GM18870 (cell line): ENCODE results near the gene GIMAP5.
"Not testable (repeated sequence)": the region's sequence is repeated elsewhere in the genome, so short reads cannot be mapped to it uniquely, and the experiment has no call there.

Source experiments
- ATAC-seq: cut with Tn5 transposase; IDR thresholded peaks from one replicate; pipeline ENCODE4 v1.9.1; 2021; ENCODE audit warnings: moderate library complexity; ENCODE audit not compliant: unreplicated experiment

Gene GIMAP5

DNA sequence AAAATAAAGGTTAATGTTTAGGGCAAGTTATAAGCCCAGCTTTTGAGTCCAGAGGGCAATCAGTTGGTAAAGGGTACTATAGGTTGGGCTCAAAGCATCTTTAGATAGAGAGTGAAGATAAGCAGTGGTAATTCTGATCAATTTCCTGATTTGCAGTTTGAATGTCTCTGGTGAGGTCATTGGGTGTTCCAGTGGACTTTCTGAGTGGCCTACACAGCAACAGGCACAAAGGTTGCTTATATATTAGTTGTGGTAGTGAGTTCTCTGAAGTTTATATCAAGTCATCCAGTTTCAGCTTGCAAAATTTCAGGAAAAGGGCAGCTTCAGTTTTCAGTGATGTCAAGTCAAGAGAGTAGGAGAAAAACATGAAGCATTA lies 29.1 kb downstream of the GIMAP5 start:
- ATAC-seq, result no peak

DNA sequence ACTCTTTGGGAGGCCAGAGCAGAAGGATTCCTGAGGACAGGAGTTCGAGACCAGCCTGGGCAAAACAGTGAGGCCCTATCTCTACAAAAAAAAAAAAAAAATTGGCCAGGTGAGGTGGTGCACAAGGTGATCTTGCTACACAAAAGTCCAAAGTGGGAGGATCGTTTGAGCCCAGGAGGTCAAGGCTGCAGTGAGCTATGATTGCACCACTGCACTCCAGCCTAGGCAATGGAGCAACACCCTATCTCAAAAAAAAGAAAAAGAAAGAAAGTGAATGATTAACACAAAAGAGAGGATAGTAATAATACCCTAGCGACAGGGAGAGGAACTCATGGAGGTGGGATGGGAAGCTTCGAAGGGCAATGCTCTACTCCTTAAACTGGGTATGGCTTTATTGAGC lies 32.5 kb downstream of the GIMAP5 start:
- no peak for ATAC-seq

DNA sequence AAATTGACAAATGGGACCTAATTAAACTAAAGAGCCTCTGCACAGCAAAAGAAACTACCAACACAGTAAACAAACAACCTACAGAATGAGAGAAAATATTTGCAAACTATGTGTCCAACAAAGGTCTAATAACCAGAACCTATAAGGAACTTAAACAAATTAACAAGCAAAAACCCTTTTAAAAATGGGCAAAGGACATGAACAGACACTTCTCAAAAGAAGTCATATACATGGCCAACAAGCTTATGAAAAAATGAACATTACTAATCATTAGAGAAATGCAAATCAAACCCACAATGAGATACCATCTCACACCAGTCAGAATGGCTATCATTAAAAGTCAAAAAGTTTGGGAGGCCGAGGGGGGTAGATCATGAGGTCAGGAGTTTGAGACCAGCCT lies 36.9 kb downstream of the GIMAP5 start:
- not testable (repeated sequence) for ATAC-seq

DNA sequence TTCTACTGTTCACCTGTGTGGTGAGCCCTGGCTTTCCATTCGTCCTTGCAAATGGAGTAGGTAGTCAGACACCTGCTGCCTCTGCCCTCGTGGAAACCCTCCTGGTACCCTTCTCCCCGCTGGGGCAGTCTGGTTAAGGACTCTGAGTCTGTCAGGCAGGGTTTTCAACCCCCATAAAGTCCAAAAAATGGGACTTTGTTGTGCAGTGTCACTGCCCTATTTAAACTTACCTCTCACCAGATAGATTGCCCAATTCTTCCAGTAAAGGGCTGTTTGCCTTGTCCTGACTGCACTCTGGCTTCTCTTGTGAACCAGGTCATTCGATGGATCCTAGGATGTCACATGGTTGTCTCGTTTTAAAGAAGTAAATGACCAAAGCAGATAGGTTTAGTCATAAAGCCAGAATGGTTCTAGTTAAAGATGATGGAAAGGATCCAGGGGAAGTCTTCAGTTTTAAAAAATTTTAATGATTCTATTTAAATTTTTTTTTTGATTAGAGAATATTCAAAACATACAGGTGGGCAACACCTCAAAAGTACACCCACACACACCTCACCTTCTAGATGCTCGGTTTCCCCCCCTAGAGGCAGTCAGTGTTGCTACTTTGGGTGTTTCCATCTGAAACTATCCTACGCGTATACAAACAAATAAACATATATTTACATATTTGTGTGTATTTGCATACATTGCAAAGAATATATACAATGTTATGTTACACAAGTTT lies 41.0 kb downstream of the GIMAP5 start:
- no peak for ATAC-seq

DNA sequence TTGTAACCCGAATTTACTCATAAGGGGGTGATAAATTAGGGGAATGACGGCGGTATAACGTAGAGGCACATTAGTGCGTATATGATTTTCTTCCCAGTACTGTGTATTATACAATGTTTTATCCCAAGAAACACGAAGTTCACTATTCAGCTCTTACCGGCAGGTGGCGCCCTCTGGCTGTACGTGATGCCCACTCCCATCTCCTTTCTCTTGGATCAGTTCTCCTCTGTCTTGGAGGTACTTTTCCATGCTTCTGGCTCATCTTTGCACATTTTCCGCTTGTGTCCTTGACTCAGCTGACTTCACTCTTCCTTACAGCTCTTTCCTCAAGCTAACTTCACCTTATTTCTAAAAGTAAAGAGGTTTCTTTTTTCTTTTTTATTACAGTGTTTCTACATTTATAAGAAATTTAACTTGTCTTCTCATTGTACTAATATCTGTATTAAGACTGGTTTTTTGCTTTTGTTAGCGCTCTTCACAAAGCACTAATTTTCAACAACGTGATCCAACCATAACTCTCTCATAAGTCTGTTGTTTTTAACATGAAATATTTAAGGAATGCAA lies 41.6 kb downstream of the GIMAP5 start:
- ATAC-seq, result no peak

DNA sequence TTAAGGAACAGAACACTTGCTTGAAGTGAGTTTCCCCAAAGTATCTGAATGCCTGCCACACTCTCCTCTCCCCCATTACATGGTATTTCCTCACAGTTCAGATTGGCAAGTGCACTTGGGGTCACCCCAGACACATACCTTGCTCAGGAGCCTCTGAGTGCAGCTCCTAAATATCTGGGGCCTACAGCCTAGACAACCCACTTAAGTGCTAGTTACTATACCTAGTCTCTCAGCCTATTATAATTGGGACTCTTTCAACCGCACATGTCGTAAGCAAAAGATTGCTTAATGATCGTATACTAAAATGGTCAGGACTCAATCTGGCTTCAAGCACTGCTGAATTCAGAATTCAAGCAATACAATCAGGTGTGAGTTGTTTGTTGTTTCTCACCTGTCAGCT lies 43.1 kb downstream of the GIMAP5 start:
- ATAC-seq, result no peak

DNA sequence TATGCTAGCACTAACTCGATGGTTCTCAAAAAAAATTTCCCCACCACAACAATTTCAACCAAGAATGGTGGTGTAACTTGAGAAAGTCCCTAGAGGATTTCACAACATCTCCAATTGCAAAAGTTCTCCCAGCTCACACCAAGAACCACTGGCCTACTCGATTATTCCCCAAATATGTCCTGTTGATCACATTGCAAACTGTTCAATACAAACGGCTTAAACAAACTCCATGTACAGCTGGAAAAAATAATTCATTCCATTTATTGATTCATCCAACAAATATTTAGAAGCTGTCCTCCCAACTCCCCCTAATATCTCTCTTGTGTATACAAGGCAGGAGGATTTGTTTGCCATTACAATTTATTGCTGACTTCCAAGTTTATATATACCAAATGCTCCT lies 43.9 kb downstream of the GIMAP5 start:
- no peak for ATAC-seq

DNA sequence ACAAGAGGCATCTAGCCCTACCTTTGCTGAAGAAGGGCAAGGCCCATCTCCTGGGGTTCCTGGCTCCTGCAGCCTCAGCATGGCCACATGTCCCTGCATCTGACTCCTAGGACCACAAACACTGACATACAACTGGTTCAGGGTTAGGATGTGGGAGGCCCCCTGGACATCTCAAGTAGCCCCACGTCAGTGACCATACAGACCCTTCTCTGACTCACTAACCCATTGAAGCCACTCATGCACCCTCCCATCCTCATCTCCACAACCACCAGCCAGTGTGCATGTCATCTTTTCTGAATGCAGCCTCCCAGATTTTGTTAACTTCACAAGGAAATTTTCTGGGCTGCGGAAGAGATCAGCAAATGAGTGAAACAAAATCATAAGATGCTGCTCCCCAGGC lies 44.7 kb downstream of the GIMAP5 start:
- no peak for ATAC-seq

DNA sequence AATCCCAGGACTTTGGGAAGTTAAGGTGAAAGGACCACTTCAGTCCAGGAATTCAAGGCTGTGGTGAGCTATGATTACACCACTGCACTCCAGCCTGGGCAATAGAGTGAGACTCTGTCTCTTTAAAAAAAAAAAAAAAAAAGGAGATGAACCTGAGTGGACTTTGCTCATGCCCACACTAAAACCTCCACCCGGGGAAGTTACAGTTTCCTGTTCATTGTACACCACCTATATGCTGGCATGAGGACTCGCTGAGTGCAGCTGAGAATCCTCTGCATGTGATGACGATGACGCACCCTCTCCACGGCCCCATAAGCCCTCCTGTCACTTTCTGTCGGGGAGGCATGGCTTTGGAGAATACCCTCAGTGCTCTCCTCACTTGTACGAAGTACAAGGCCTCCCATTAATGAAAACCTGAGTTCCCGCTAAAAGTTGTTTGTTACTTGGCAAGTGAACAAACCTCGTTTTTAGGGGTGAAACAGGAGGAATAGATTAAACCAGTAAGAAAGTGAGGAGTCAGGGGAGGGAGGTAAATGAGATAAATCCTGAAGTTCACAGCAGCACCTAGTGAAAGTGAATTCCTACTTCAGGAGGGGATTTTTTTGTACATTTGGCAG lies 47.0 kb downstream of the GIMAP5 start:
- no peak for ATAC-seq

DNA sequence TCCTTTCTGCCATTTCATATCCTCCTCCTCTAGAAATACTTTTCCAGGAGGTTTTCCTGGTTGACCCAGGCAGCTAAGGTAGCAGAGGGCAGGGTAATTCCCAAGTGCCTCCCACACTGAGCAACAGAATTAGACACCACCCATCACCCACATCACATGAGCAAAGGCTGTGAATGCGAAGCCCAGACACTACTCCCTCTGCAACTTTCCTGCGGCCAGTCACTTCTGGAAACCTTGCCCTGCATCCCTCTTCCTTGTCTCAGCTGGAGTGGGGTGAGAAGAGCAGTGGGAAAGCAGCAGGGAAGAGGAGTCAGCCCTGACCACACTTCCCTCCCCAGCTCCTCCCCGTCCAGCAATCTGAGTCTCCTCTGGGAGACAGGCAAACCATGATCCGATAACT lies 47.7 kb downstream of the GIMAP5 start:
- ATAC-seq, result no peak

DNA sequence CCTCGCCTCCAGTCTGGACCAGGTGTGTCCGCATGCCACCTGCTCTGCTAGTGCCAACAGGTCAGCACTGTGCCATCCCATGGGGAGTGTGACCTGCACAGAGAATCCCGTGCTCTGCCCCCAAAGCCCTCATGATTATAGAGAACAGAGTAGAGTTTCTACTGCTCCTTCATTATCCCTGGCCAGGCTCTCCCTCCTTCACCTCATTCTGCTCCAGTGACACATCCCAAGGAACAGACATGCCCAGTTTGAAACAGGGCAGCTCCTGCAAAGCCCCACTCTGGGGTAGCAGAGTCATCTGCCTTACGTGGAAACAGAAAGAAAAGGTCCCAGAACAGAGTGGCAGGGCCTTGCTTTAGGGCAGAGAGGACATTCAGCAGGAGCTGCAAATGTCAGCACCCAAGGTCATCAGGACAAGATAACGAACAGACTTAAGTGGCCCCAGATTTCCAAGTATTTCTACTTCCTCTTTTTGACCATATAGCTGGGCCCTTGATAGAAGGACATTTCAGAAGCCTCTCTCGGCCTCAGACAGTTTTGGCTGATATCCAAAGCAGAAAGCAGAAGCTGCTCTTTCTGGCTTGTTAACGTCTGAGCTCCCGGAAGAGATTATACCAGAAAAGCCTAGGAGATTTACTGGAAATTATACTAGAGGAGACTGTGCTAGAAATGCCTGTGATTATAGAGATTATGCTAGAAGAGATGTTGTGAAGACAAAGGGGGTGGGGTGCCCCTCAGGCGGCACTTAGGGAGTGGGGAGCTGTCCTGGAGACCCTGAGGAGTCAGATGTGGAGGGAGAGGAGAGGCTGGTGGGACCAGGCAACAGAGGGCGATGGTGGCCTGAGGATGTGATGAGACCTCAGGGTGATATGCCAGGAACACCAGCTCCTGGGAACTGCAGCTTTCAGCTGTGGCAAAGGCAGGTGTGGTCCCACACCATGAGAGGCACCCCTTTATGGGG lies 50.4 kb downstream of the GIMAP5 start:
- no peak for ATAC-seq

DNA sequence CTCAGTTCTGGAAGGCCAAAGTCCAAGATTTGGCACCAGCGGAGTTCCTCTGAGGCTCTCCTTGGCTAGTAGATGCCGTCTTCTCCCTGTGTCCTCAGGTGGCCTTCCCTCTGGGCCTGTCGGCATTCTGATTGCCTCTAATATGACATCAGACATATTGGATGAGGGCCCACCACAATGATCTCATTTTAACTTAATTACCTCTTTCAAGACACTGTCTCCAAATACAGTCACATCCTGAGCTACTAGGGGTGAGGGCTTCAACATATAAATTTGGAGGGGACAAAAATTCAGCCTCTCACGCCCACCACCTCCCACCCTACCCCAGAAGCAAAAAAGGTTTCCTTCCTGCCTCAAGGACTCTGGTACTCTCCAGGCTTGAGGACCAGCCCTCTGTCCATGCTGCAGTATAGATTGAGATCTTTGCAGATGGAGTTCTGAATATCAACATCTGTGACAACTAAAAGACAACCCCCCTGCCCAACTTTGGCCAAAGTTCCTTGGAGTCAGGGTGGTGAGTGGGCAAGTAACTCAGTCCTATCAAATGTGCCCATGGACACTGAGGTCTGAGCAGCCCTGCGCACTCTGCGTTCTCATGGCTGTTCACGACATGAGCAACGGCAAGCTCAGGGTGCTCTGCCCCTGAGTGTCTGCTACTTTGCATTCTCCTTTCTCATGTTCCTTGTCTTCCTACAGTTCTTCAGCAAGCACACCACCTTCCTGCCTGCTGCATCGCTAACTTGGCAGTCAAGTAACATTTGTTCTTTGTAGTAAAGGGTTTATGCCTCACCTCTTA lies 51.5 kb downstream of the GIMAP5 start:
- no peak for ATAC-seq

DNA sequence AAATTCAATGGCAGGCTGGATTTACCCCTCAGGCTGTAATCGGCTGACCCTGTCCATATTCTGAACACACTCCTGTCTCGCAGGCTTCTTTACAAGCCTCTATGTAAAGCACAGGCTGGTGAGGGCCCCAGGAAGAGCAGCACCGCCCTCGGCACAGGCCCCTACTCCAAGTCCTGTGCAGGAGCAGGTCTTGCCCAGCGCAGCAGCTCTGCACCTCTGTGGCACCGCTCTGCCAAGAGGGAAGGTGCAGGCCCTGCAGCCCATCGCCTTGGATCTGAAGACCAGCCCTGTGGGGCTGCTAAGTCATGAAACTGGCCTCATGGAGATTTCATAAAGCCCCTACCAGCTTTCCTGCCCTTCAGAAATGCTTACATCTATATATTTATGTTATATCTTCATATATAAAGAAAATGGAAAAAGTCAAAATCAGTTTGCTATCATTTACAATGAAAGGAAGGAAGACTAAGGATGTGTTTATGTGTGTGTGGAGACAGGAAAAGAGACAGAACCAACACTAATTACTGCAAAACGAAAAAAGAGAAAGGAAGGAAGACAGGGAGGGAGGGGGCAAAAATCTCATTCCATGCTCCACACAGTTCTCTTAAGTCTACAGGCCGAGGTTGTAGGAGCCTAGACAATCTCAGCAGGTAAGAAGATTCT lies 53.3 kb downstream of the GIMAP5 start:
- ATAC-seq, result no peak

DNA sequence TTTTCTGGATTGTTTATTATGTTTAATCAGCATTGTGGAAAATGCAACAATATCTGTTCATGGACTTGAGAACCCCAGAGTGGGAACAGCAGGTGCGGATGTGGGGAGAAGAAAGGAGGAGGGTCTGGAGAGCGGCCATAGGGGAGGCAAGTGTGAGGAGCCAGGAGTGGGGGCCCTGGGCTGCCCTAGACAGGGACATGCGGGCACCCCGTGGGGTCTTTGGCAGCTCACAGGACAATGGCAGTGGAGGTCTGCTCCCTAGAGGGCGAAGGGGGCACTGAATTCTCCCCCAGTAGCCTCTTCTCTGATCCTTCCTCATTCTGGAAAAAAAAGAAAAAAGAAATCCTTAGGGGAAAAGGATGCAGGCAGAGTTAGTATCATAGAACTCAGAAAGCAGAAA lies 54.1 kb downstream of the GIMAP5 start:
- ATAC-seq, result no peak

DNA sequence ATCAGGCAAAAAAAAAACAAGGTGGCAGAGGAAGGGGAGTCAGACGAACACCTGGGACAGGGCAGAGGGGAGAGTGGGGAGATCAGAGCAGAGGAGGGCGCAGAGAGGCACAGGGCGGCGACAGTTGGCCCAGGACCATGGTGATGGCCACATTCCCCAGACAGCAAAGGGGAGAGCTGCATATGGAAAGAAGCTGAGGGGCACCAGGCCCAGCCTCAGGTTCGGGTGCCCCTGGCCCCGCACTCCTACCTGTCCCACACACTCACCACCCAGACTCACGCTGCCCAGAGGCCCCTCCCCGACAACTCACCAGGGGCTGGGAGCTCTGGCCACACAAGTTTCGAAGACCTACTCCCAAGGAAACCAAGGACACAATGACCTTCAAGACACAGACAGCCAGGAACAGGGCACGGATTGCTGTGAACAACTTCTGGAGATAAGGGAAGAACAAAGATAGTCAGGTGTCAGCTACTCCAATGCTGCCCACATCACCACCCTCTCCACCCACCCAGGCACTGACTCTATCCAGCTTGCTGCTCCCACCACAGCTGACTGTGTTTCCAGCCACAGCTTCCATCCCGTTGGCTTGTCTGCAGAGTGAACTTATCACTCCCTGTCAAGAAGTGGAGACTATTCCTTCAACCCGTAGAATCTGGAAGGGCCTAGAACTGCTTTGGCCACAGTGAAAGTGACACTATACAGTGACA lies 54.7 kb downstream of the GIMAP5 start:
- no peak for ATAC-seq
